ENCODE data around the gene NOL4L. TPM values are rescaled to one million over a fixed set of nuclear protein-coding genes. Genes with fewer than 3 reads are reported as not detected.

Gene NOL4L
- total RNA-seq, 1 donor from 2014 or later: 44.1 TPM

- DNase-seq (ENCODE audit: low read depth): no peak
- H3K4me3 ChIP-seq (ENCODE audit: low read depth, low read length): no peak overlapping the region
- TF ChIP-seq CTCF (conservative IDR thresholded peaks at IDR 0.05; ENCODE audit: low read depth, low read length): no peak
These were observed 62.1 kb downstream of the NOL4L start for GRCh38 chr20:32522776-32523612.

- no peak for DNase-seq (ENCODE audit: low read depth)
- H3K4me3 ChIP-seq (ENCODE audit: low read depth, low read length): no peak overlapping the region
- TF ChIP-seq CTCF (conservative IDR thresholded peaks at IDR 0.05; ENCODE audit: low read depth, low read length): no peak
These were observed 62.7 kb downstream of the NOL4L start for GRCh38 chr20:32522526-32522775.

GRCh38 chr20:32521780-32522525, 63.2 kb downstream of the NOL4L start:
- peak; percentile 86 for TF ChIP-seq CTCF (conservative IDR thresholded peaks at IDR 0.05; ENCODE audit: low read depth, low read length)
- no peak for DNase-seq (ENCODE audit: low read depth)
- H3K4me3 ChIP-seq (ENCODE audit: low read depth, low read length): no peak overlapping the region

- H3K4me3 ChIP-seq (ENCODE audit: low read depth, low read length): no peak overlapping the region
- TF ChIP-seq CTCF (conservative IDR thresholded peaks at IDR 0.05; ENCODE audit: low read depth, low read length): no peak
- DNase-seq (ENCODE audit: low read depth): no peak
These were observed 64.3 kb downstream of the NOL4L start for GRCh38 chr20:32520927-32521203.

- TF ChIP-seq CTCF (conservative IDR thresholded peaks at IDR 0.05; ENCODE audit: low read depth, low read length): no peak
- no peak overlapping the region for H3K4me3 ChIP-seq (ENCODE audit: low read depth, low read length)
- DNase-seq (ENCODE audit: low read depth): no peak
These were observed 65.8 kb downstream of the NOL4L start for GRCh38 chr20:32519381-32519730.

- DNase-seq (ENCODE audit: low read depth): no peak
- TF ChIP-seq CTCF (conservative IDR thresholded peaks at IDR 0.05; ENCODE audit: low read depth, low read length): no peak
- no peak overlapping the region for H3K4me3 ChIP-seq (ENCODE audit: low read depth, low read length)
These were observed 66.3 kb downstream of the NOL4L start for GRCh38 chr20:32518593-32519380.
